ENCODE measurements around the gene ARL5C. TPM values are rescaled to one million over a fixed set of nuclear protein-coding genes. Genes with fewer than 3 reads are reported as not detected.

ARL5C gene
- total RNA-seq, 1 experiment from 2014 or later, result not detected

- Mint-ChIP-seq H3K27ac (ENCODE audit: unreplicated experiment) (peak overlapping the region; percentile 99), H3K4me1 (ENCODE audit: low read depth, unreplicated experiment) (peaks cover 29% of the 10 kb centered on the region), H3K4me3 (ENCODE audit: low read depth, unreplicated experiment) (peak overlapping the region; percentile 95), H3K9me3 (ENCODE audit: low read depth, unreplicated experiment) (no peaks in the 10 kb centered on the region), H3K27me3 (ENCODE audit: unreplicated experiment) (peaks cover 89% of the 10 kb centered on the region), H3K36me3 (ENCODE audit: insufficient read depth, unreplicated experiment) (peaks cover 46% of the 10 kb centered on the region)
- peak; percentile 28 for TF ChIP-seq CTCF (IDR thresholded peaks at IDR 0.05; ENCODE audit: unreplicated experiment)
- peak; percentile 100 for DNase-seq
- CTCF ChIA-PET, result interaction anchor here (0.5 to 6.1 kb wide), 93 partner anchors 9 to 1974 kb away, joined by 3 to 502 read pairs (median 6); partner anchors contain the start of genes ARL5C, CACNB1, CDK12 and CWC25
- intact Hi-C loops (cut with micrococcal nuclease; ENCODE audit: unreplicated experiment), result loop anchor here (1.0 to 5.0 kb wide), 7 partner anchors 84 to 401 kb away; partner anchors contain the start of genes CWC25 and PSMB3
- BruUV-seq (replicated peaks), result no TSS peak
Observed at GRCh38 chr17:39153599-39154051, 12.3 kb downstream of the ARL5C start.

- BruUV-seq (replicated peaks), result no TSS peak
- no peak for DNase-seq
- Mint-ChIP-seq H3K9me3 (ENCODE audit: low read depth, unreplicated experiment) (no peaks in the 10 kb centered on the region), H3K4me1 (ENCODE audit: low read depth, unreplicated experiment) (peaks cover 29% of the 10 kb centered on the region), H3K36me3 (ENCODE audit: insufficient read depth, unreplicated experiment) (peaks cover 46% of the 10 kb centered on the region), H3K27me3 (ENCODE audit: unreplicated experiment) (peaks cover 91% of the 10 kb centered on the region), H3K27ac (ENCODE audit: unreplicated experiment) (peak overlapping the region; percentile 99), H3K4me3 (ENCODE audit: low read depth, unreplicated experiment) (peak overlapping the region; percentile 95)
- CTCF ChIA-PET, result interaction anchor here (0.6 to 6.1 kb wide), 91 partner anchors 8 to 1989 kb away, joined by 3 to 502 read pairs (median 6); partner anchors contain the start of genes ARL5C, CACNB1, CWC25 and ERBB2
- intact Hi-C loops (cut with micrococcal nuclease; ENCODE audit: unreplicated experiment), result loop anchor here (2.0 to 5.0 kb wide), 4 partner anchors 93 to 400 kb away; partner anchors contain the start of genes CWC25 and PSMB3
- no peak for TF ChIP-seq CTCF (IDR thresholded peaks at IDR 0.05; ENCODE audit: unreplicated experiment)
Observed at GRCh38 chr17:39151943-39152818, 13.8 kb downstream of the ARL5C start.

GRCh38 chr17:39151150-39151942 lies 14.6 kb downstream of the ARL5C start, which contains the start of gene PLXDC1:
Gene PLXDC1 (minus strand): TSS chr17:39151637. CDS start chr17:39151437, 200 bp downstream.
- DNase-seq, result peak; percentile 61
- Mint-ChIP-seq H3K9me3 (ENCODE audit: low read depth, unreplicated experiment) (no peaks in the 10 kb centered on the region), H3K36me3 (ENCODE audit: insufficient read depth, unreplicated experiment) (peaks cover 46% of the 10 kb centered on the region), H3K4me3 (ENCODE audit: low read depth, unreplicated experiment) (peak within 1 kb of the TSS; percentile 95), H3K27ac (ENCODE audit: unreplicated experiment) (peak within 1 kb of the TSS; percentile 99), H3K27me3 (ENCODE audit: unreplicated experiment) (peaks cover 87% of the 10 kb centered on the region), H3K4me1 (ENCODE audit: low read depth, unreplicated experiment) (peaks cover 29% of the 10 kb centered on the region)
- no peak for TF ChIP-seq CTCF (IDR thresholded peaks at IDR 0.05; ENCODE audit: unreplicated experiment)
- CTCF ChIA-PET, result interaction anchor here (0.6 to 6.1 kb wide), 12 partner anchors 15 to 757 kb away, joined by 3 to 502 read pairs (median 6); partner anchors contain the start of gene ARL5C
- BruUV-seq (replicated peaks), result no TSS peak
- intact Hi-C loops (cut with micrococcal nuclease; ENCODE audit: unreplicated experiment), result loop anchor here (5.0 kb wide), 3 partner anchors 324 to 399 kb away; partner anchors contain the start of genes CWC25 and PSMB3

GRCh38 chr17:39150795-39151149 lies 15.2 kb downstream of the ARL5C start:
- Mint-ChIP-seq H3K4me3 (ENCODE audit: low read depth, unreplicated experiment) (peak overlapping the region; percentile 95), H3K9me3 (ENCODE audit: low read depth, unreplicated experiment) (no peaks in the 10 kb centered on the region), H3K27ac (ENCODE audit: unreplicated experiment) (no peak overlapping the region), H3K4me1 (ENCODE audit: low read depth, unreplicated experiment) (peaks cover 29% of the 10 kb centered on the region), H3K36me3 (ENCODE audit: insufficient read depth, unreplicated experiment) (peaks cover 46% of the 10 kb centered on the region), H3K27me3 (ENCODE audit: unreplicated experiment) (peaks cover 85% of the 10 kb centered on the region)
- TF ChIP-seq CTCF (IDR thresholded peaks at IDR 0.05; ENCODE audit: unreplicated experiment), result no peak
- BruUV-seq (replicated peaks), result no TSS peak
- no peak for DNase-seq
- intact Hi-C loops (cut with micrococcal nuclease; ENCODE audit: unreplicated experiment), result loop anchor here (5.0 kb wide), 3 partner anchors 323 to 398 kb away; partner anchors contain the start of genes CWC25 and PSMB3
- CTCF ChIA-PET, result interaction anchor here (0.6 to 6.1 kb wide), 7 partner anchors 16 to 283 kb away, joined by 3 to 502 read pairs (median 6); partner anchors contain the start of gene ARL5C

Data from Calu3 (cell line).